H1 (cell line): Measurements from ENCODE around the gene ZDHHC17. TPM values are rescaled to one million over a fixed set of nuclear protein-coding genes. Genes with fewer than 3 reads are reported as not detected.

Source experiments
- ASH2L ChIP-seq: fragments of 200-600, 300-600 bp; sonication (generic); IDR thresholded peaks from one replicate; pipeline ENCODE4 v1.7.1; 2017; ENCODE audit warnings: low read length
- BRCA1 ChIP-seq: IDR thresholded peaks from 2 replicates; pipeline ENCODE4 v1.6.1; 2012; ENCODE audit warnings: low read depth, low read length, improper control_type of control experiment
- CHD2 ChIP-seq: IDR thresholded peaks from 2 replicates; pipeline ENCODE4 v1.6.1; 2012; ENCODE audit warnings: low read length, improper control_type of control experiment
- NANOG ChIP-seq: IDR thresholded peaks from 2 replicates; pipeline ENCODE4 v1.6.1; 2011; ENCODE audit warnings: low read length, low read depth, mild to moderate bottlenecking, inconsistent platforms; ENCODE audit not compliant: insufficient read depth, poor library complexity, severe bottlenecking
- POLR2A ChIP-seq, 2 experiments: IDR thresholded peaks; 1 replicate in 1 of 2; 2 replicates in 1 of 2; pipeline ENCODE4 v1.6.1; 2011; ENCODE audit warnings: low read depth in 2 of 2, low read length in 2 of 2, mild to moderate bottlenecking in 2 of 2; ENCODE audit errors: control extremely low read depth in 1 of 2
- SP4 ChIP-seq: IDR thresholded peaks from 2 replicates; pipeline ENCODE4 v1.6.1; 2012; ENCODE audit warnings: low read length, inconsistent platforms
- TAF1 ChIP-seq: IDR thresholded peaks from 2 replicates; pipeline ENCODE4 v1.6.1; 2011; ENCODE audit warnings: mild to moderate bottlenecking, low read depth, low read length
- TBP ChIP-seq: IDR thresholded peaks from 2 replicates; pipeline ENCODE4 v1.6.1; 2011; ENCODE audit warnings: low read depth, low read length, improper control_type of control experiment
- polyA plus RNA-seq, 7 experiments: library from polyadenylated mRNA; depleted of rRNA in 3 of 7; stranded (reverse) in 5 of 7; unstranded in 2 of 7; fragments of >200 nt in 5 of 7; fragments of 200-250 nt in 2 of 7; gene quantifications; 1 replicate in 5 of 7; 2 replicates in 1 of 7; 4 replicates in 1 of 7; pipeline versions ENCODE4 v1.2.1 to v1.2.3, GENCODE V29; 2011 to 2013; ENCODE audit warnings: missing spikeins in 2 of 7, mixed read lengths in 2 of 7
- total RNA-seq: library from RNA; stranded (reverse); fragmentation: NEBNext Ultra II Directional; extraction: Animal tissue kit (Norgen Biotek cat#: 25700); gene quantifications from 2 replicates; pipeline ENCODE4 v1.2.1, GENCODE V29; 2021
- TF ChIP-seq, protein P1 (sequence below): IDR thresholded peaks from 2 replicates; pipeline ENCODE4 v1.6.1; 2011; ENCODE audit warnings: low read length, improper control_type of control experiment

ZDHHC17 gene
- total and polyA plus RNA-seq, 2 of the 8 experiments (the other 6 are each of a cell fraction or from before 2014, with no cell fraction given) = 27.6 to 28.9 TPM

DNA sequence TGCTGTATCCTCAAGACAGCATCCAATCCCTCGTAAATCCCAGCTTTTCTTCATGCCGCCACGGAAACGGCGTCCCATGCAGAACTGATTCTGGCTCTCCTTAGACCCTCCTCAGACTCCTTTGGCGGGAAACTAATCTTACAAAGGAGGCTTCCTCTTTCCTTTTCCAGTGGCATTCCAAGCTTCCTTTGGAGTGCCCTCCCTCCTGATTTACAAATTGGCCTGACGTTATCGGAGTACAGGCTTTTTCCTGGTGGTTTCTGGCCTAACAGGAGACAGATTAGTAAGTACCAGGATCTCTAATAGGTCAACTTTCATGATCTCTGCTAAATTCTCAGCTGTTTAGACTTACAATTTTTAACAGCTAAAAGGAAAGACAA, 1.3 kb upstream of the ZDHHC17 start (continued):
- TF ChIP-seq, protein P1, sequence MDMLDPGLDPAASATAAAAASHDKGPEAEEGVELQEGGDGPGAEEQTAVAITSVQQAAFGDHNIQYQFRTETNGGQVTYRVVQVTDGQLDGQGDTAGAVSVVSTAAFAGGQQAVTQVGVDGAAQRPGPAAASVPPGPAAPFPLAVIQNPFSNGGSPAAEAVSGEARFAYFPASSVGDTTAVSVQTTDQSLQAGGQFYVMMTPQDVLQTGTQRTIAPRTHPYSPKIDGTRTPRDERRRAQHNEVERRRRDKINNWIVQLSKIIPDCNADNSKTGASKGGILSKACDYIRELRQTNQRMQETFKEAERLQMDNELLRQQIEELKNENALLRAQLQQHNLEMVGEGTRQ = no peak
- TF ChIP-seq BRCA1 = no peak
- peak in 1 of 2 experiments; percentile 44; a peak in 1 of 3 replicates for TF ChIP-seq POLR2A (IDR thresholded peaks at IDR 0.05; ENCODE audit: control extremely low read depth in 1 of 2, low read depth in 2 of 2, low read length in 2 of 2)
- no peak for TF ChIP-seq CHD2
- peak; percentile 64 for TF ChIP-seq TAF1
- TF ChIP-seq TBP = peak; percentile 44; the same call in 1 of the 2 replicates
- peak; percentile 39 for TF ChIP-seq ASH2L
- TF ChIP-seq NANOG = no peak
- TF ChIP-seq SP4 = no peak
